ENCODE results near the gene SIM2.

The SIM2 gene

GRCh38 chr21:36757196-36757595 lies 58.3 kb downstream of the SIM2 start:
- Mint-ChIP-seq H3K27me3 (no peaks in the 10 kb centered on the region), H3K9me3 (no peaks in the 10 kb centered on the region), H3K36me3 (peaks cover 31% of the 10 kb centered on the region), H3K4me3 (no peak overlapping the region), H3K27ac (no peak overlapping the region), H3K4me1 (no peaks in the 10 kb centered on the region)
- no peak for ATAC-seq (ENCODE audit: low read depth)
- DNase-seq (ENCODE audit: low spot score in 2 of 2): no peak

GRCh38 chr21:36759348-36760083 lies 60.6 kb downstream of the SIM2 start:
- no peak for DNase-seq (ENCODE audit: low spot score in 2 of 2)
- no peaks in the 10 kb centered on the region for H3K27me3 Mint-ChIP-seq
- peaks cover 25% of the 10 kb centered on the region for H3K36me3 Mint-ChIP-seq
- no peak overlapping the region for H3K4me3 Mint-ChIP-seq
- H3K9me3 Mint-ChIP-seq: no peaks in the 10 kb centered on the region
- ATAC-seq (ENCODE audit: low read depth): no peak
- no peak overlapping the region for H3K27ac Mint-ChIP-seq
- H3K4me1 Mint-ChIP-seq: no peaks in the 10 kb centered on the region

- no peak for ATAC-seq (ENCODE audit: low read depth)
- Mint-ChIP-seq H3K9me3 (no peaks in the 10 kb centered on the region), H3K27me3 (no peaks in the 10 kb centered on the region), H3K4me1 (no peaks in the 10 kb centered on the region), H3K27ac (no peak overlapping the region), H3K36me3 (peaks cover 19% of the 10 kb centered on the region), H3K4me3 (no peak overlapping the region)
- DNase-seq (ENCODE audit: low spot score in 2 of 2): no peak
Measured at GRCh38 chr21:36761685-36762084, 62.8 kb downstream of the SIM2 start.

- H3K36me3 Mint-ChIP-seq: peaks cover 17% of the 10 kb centered on the region
- no peaks in the 10 kb centered on the region for H3K4me1 Mint-ChIP-seq
- no peaks in the 10 kb centered on the region for H3K9me3 Mint-ChIP-seq
- H3K4me3 Mint-ChIP-seq: no peak overlapping the region
- no peaks in the 10 kb centered on the region for H3K27me3 Mint-ChIP-seq
- H3K27ac Mint-ChIP-seq: no peak overlapping the region
- DNase-seq (ENCODE audit: low spot score in 2 of 2): no peak
- ATAC-seq (ENCODE audit: low read depth): no peak
Measured at GRCh38 chr21:36762642-36763041, 63.7 kb downstream of the SIM2 start.

- Mint-ChIP-seq H3K27ac (no peak overlapping the region), H3K36me3 (peaks cover 17% of the 10 kb centered on the region)
Measured at GRCh38 chr21:36763305-36763704, 64.4 kb downstream of the SIM2 start.

GRCh38 chr21:36765229-36765628 lies 66.3 kb downstream of the SIM2 start:
- Mint-ChIP-seq H3K4me1 (no peaks in the 10 kb centered on the region), H3K27me3 (no peaks in the 10 kb centered on the region), H3K9me3 (no peaks in the 10 kb centered on the region), H3K36me3 (peaks cover 16% of the 10 kb centered on the region), H3K4me3 (no peak overlapping the region), H3K27ac (no peak overlapping the region)
- DNase-seq (ENCODE audit: low spot score in 2 of 2): no peak
- ATAC-seq (ENCODE audit: low read depth): no peak

More at GRCh38 chr21:36763305-36763704, 64.4 kb downstream of the SIM2 start:
- Mint-ChIP-seq H3K9me3 (no peaks in the 10 kb centered on the region), H3K4me1 (no peaks in the 10 kb centered on the region), H3K27me3 (no peaks in the 10 kb centered on the region), H3K4me3 (no peak overlapping the region)
- no peak for DNase-seq (ENCODE audit: low spot score in 2 of 2)
- ATAC-seq (ENCODE audit: low read depth): no peak

GRCh38 chr21:36766511-36766910 lies 67.6 kb downstream of the SIM2 start:
- ATAC-seq (ENCODE audit: low read depth): no peak
- no peaks in the 10 kb centered on the region for H3K4me1 Mint-ChIP-seq
- no peak overlapping the region for H3K27ac Mint-ChIP-seq
- H3K9me3 Mint-ChIP-seq: no peaks in the 10 kb centered on the region
- no peaks in the 10 kb centered on the region for H3K27me3 Mint-ChIP-seq
- H3K36me3 Mint-ChIP-seq: peaks cover 16% of the 10 kb centered on the region
- H3K4me3 Mint-ChIP-seq: no peak overlapping the region
- DNase-seq (ENCODE audit: low spot score in 2 of 2): no peak

GRCh38 chr21:36767096-36767495 lies 68.2 kb downstream of the SIM2 start:
- no peak for DNase-seq (ENCODE audit: low spot score in 2 of 2)
- Mint-ChIP-seq H3K4me3 (no peak overlapping the region), H3K36me3 (peaks cover 13% of the 10 kb centered on the region), H3K27me3 (no peaks in the 10 kb centered on the region), H3K9me3 (no peaks in the 10 kb centered on the region), H3K27ac (no peak overlapping the region), H3K4me1 (no peaks in the 10 kb centered on the region)
- ATAC-seq (ENCODE audit: low read depth): no peak

GRCh38 chr21:36768496-36768895 lies 69.6 kb downstream of the SIM2 start:
- Mint-ChIP-seq H3K36me3 (peaks cover 11% of the 10 kb centered on the region), H3K4me1 (no peaks in the 10 kb centered on the region), H3K4me3 (no peak overlapping the region), H3K9me3 (no peaks in the 10 kb centered on the region), H3K27me3 (no peaks in the 10 kb centered on the region), H3K27ac (no peak overlapping the region)
- ATAC-seq (ENCODE audit: low read depth) (no peak), DNase-seq (ENCODE audit: low spot score in 2 of 2) (no peak)

- Mint-ChIP-seq H3K36me3 (peaks cover 6% of the 10 kb centered on the region), H3K9me3 (no peaks in the 10 kb centered on the region)
- DNase-seq (ENCODE audit: low spot score in 2 of 2): no peak
Measured at GRCh38 chr21:36769051-36769839, 70.3 kb downstream of the SIM2 start.

GRCh38 chr21:36773117-36773516 lies 74.2 kb downstream of the SIM2 start:
- no peak for DNase-seq (ENCODE audit: low spot score in 2 of 2)

More at GRCh38 chr21:36769051-36769839, 70.3 kb downstream of the SIM2 start:
- no peaks in the 10 kb centered on the region for H3K27me3 Mint-ChIP-seq
- no peaks in the 10 kb centered on the region for H3K4me1 Mint-ChIP-seq
- no peak for ATAC-seq (ENCODE audit: low read depth)
- H3K27ac Mint-ChIP-seq: no peak overlapping the region
- no peak overlapping the region for H3K4me3 Mint-ChIP-seq

GRCh38 chr21:36773995-36774394 lies 75.1 kb downstream of the SIM2 start:
- H3K4me1 Mint-ChIP-seq: no peaks in the 10 kb centered on the region
- no peak for DNase-seq (ENCODE audit: low spot score in 2 of 2)
- H3K36me3 Mint-ChIP-seq: no peaks in the 10 kb centered on the region
- no peaks in the 10 kb centered on the region for H3K9me3 Mint-ChIP-seq
- no peak overlapping the region for H3K4me3 Mint-ChIP-seq
- no peaks in the 10 kb centered on the region for H3K27me3 Mint-ChIP-seq
- no peak overlapping the region for H3K27ac Mint-ChIP-seq
- ATAC-seq (ENCODE audit: low read depth): no peak

More at GRCh38 chr21:36773117-36773516, 74.2 kb downstream of the SIM2 start:
- Mint-ChIP-seq H3K4me1 (no peaks in the 10 kb centered on the region), H3K36me3 (no peaks in the 10 kb centered on the region), H3K27me3 (no peaks in the 10 kb centered on the region), H3K4me3 (no peak overlapping the region), H3K9me3 (no peaks in the 10 kb centered on the region), H3K27ac (no peak overlapping the region)
- no peak for ATAC-seq (ENCODE audit: low read depth)

- peaks cover 6% of the 10 kb centered on the region for H3K36me3 Mint-ChIP-seq
- peaks cover 2% of the 10 kb centered on the region for H3K9me3 Mint-ChIP-seq
- H3K4me3 Mint-ChIP-seq: no peak overlapping the region
Measured at GRCh38 chr21:36776981-36777617, 78.2 kb downstream of the SIM2 start.

GRCh38 chr21:36780861-36781260 lies 81.9 kb downstream of the SIM2 start:
- DNase-seq (ENCODE audit: low spot score in 2 of 2): no peak
- no peak for ATAC-seq (ENCODE audit: low read depth)
- H3K27me3 Mint-ChIP-seq: no peaks in the 10 kb centered on the region
- H3K4me1 Mint-ChIP-seq: no peaks in the 10 kb centered on the region
- H3K36me3 Mint-ChIP-seq: peaks cover 6% of the 10 kb centered on the region
- no peak overlapping the region for H3K4me3 Mint-ChIP-seq
- H3K9me3 Mint-ChIP-seq: peaks cover 2% of the 10 kb centered on the region
- no peak overlapping the region for H3K27ac Mint-ChIP-seq

More at GRCh38 chr21:36776981-36777617, 78.2 kb downstream of the SIM2 start:
- H3K27me3 Mint-ChIP-seq: no peaks in the 10 kb centered on the region
- no peak for ATAC-seq (ENCODE audit: low read depth)
- no peak overlapping the region for H3K27ac Mint-ChIP-seq
- DNase-seq (ENCODE audit: low spot score in 2 of 2): no peak
- no peaks in the 10 kb centered on the region for H3K4me1 Mint-ChIP-seq

Measured in memory B cell (primary cell).